BJ (cell line): Measurements from ENCODE around the gene COASY. TPM values are rescaled to one million over a fixed set of nuclear protein-coding genes. Genes with fewer than 3 reads are reported as not detected.

ENCODE experiments used
- CTCF ChIA-PET: fragments of 350-600 bp; formaldehyde crosslinking; extraction: SDS; loops from one replicate; lab custom pipeline; 2021; ENCODE audit warnings: antibody characterized with exemption, inconsistent platforms; lab: Yijun Ruan, JAX
- POLR2A ChIA-PET: fragments of 300-600 bp; sonication (Branson Sonifier 250); formaldehyde crosslinking; extraction: SDS; loops from one replicate; lab custom pipeline; 2021; ENCODE audit warnings: antibody characterized with exemption; lab: Charles Lee
- DNase-seq: peaks from one replicate; pipeline ENCODE4 v3.0.0-alpha.2; 2011; ENCODE audit warnings: low read depth
- H3K27me3 ChIP-seq: 2 replicates; pipeline ENCODE4 v1.6.0; 2011; ENCODE audit warnings: low read length; ENCODE audit not compliant: control insufficient read depth, insufficient read depth
- H3K36me3 ChIP-seq: 2 replicates; pipeline ENCODE4 v1.5.1; 2011; ENCODE audit warnings: low read length; ENCODE audit not compliant: control insufficient read depth, insufficient read depth
- H3K4me3 ChIP-seq: 2 replicates; pipeline ENCODE4 v1.5.1; 2011; ENCODE audit warnings: low read depth, mild to moderate bottlenecking, control low read depth, low read length
- polyA plus RNA-seq: library from polyadenylated mRNA; depleted of rRNA; stranded (reverse); fragments of >200 nt; gene quantifications from 2 replicates; pipeline ENCODE4 v1.2.3, GENCODE V29; 2011; rRNA removed
- TF ChIP-seq, protein P1 (sequence below): IDR thresholded peaks from 2 replicates; pipeline ENCODE4 v1.5.1; 2011; ENCODE audit warnings: low read depth, mild to moderate bottlenecking, control low read depth, inconsistent platforms, low read length, moderate library complexity; ENCODE audit not compliant: insufficient read depth

Gene COASY
- polyA plus RNA-seq, 1 experiment, result 41.5 TPM

DNA sequence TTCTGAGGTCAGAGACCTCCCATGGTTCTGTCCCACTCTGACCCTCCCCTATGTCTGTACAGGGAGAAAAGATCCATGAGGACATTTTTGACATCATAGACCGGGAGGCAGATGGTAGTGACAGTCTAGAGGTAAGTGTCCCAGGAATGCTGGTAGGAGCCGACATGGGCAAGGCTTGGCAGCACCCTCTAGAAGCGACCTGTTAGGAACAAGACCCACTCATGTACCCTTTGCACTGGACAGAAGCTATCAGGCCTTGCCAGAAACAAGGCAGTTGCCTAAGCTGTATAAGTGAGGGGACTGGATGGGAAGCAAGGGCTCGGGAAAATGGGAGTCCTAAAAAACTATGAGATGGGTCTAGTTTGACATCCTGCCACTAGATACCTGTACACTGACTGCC is 50.1 kb downstream of the COASY start:
- ChIA-PET CTCF (no interaction called here), POLR2A (no interaction called here)
- TF ChIP-seq, protein P1, sequence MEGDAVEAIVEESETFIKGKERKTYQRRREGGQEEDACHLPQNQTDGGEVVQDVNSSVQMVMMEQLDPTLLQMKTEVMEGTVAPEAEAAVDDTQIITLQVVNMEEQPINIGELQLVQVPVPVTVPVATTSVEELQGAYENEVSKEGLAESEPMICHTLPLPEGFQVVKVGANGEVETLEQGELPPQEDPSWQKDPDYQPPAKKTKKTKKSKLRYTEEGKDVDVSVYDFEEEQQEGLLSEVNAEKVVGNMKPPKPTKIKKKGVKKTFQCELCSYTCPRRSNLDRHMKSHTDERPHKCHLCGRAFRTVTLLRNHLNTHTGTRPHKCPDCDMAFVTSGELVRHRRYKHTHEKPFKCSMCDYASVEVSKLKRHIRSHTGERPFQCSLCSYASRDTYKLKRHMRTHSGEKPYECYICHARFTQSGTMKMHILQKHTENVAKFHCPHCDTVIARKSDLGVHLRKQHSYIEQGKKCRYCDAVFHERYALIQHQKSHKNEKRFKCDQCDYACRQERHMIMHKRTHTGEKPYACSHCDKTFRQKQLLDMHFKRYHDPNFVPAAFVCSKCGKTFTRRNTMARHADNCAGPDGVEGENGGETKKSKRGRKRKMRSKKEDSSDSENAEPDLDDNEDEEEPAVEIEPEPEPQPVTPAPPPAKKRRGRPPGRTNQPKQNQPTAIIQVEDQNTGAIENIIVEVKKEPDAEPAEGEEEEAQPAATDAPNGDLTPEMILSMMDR, result no peak
- DNase-seq, result no peak
- H3K27me3 ChIP-seq, result no peaks in the 10 kb centered on the region
- H3K4me3 ChIP-seq, result no peak overlapping the region
- peaks cover 20% of the 10 kb centered on the region for H3K36me3 ChIP-seq

- POLR2A ChIA-PET, result no interaction called here
These were observed 51.8 kb downstream of the COASY start for GRCh38 chr17:42613699-42614295.

More at GRCh38 chr17:42613699-42614295, 51.8 kb downstream of the COASY start:
- H3K4me3 ChIP-seq, result no peak overlapping the region
- CTCF ChIA-PET, result interaction anchor here (1.5 kb wide), 1 partner anchor 65 kb away, joined by 3 read pairs; no protein-coding TSS in a partner anchor
- TF ChIP-seq, protein P1, result no peak
- peaks cover 20% of the 10 kb centered on the region for H3K36me3 ChIP-seq
- no peaks in the 10 kb centered on the region for H3K27me3 ChIP-seq
- DNase-seq, result no peak

Other genes with a start within 250 kb of the COASY start
- gene STAT3, start 173.7 kb upstream of the COASY start, polyA plus RNA-seq, result 62.0 and 74.4 TPM in 2 replicates
- 607 and 734 TPM in 2 replicates for gene CAVIN1, start 138.9 kb upstream of the COASY start, polyA plus RNA-seq
- gene ATP6V0A1, start 103.3 kb upstream of the COASY start, polyA plus RNA-seq, result 22.4 and 37.1 TPM in 2 replicates
- gene NAGLU, start 25.9 kb upstream of the COASY start, polyA plus RNA-seq, result 16.3 and 45.3 TPM in 2 replicates
- gene HSD17B1, start 9.2 kb upstream of the COASY start, polyA plus RNA-seq, result 0.49 and 0.54 TPM in 2 replicates
- 40.9 and 50.1 TPM in 2 replicates for gene MLX, start 5.0 kb downstream of the COASY start, polyA plus RNA-seq
- gene PSMC3IP, start 15.6 kb downstream of the COASY start, polyA plus RNA-seq, result 3.4 and 5.8 TPM in 2 replicates
- 28.4 and 54.4 TPM in 2 replicates for gene RETREG3, start 47.2 kb downstream of the COASY start, polyA plus RNA-seq
- 37.2 and 66.1 TPM in 2 replicates for gene TUBG1, start 47.5 kb downstream of the COASY start, polyA plus RNA-seq
- gene TUBG2, start 97.1 kb downstream of the COASY start, polyA plus RNA-seq, result 11.4 and 15.1 TPM in 2 replicates
- 5.6 and 9.1 TPM in 2 replicates for gene PLEKHH3, start 114.8 kb downstream of the COASY start, polyA plus RNA-seq
- gene CCR10, start 119.7 kb downstream of the COASY start, polyA plus RNA-seq, result 0.91 and 2.3 TPM in 2 replicates
- 51.8 and 90.6 TPM in 2 replicates for gene CNTNAP1, start 120.4 kb downstream of the COASY start, polyA plus RNA-seq
- 30.4 and 32.0 TPM in 2 replicates for gene EZH1, start 182.9 kb downstream of the COASY start, polyA plus RNA-seq
- 1.7 and 2.8 TPM in 2 replicates for gene RAMP2, start 199.1 kb downstream of the COASY start, polyA plus RNA-seq
- 143 and 181 TPM in 2 replicates for gene VPS25, start 211.3 kb downstream of the COASY start, polyA plus RNA-seq
- gene WNK4, start 218.5 kb downstream of the COASY start, polyA plus RNA-seq, result 2.1 and 2.9 TPM in 2 replicates
- 82.8 and 91.9 TPM in 2 replicates for gene COA3, start 236.6 kb downstream of the COASY start, polyA plus RNA-seq
- 0.29 and 0.45 TPM in 2 replicates for gene CNTD1, start 236.7 kb downstream of the COASY start, polyA plus RNA-seq